Suprapubic skin (tissue), 4 donors: ENCODE data around the gene PIGX. TPM values are rescaled to one million over a fixed set of nuclear protein-coding genes. Genes with fewer than 3 reads are reported as not detected.

Experiments
- DNase-seq, 2 donors: peaks; one replicate each; pipeline ENCODE4 v3.0.0-alpha.2; 2019; ENCODE audit warnings: low spot score in 2 of 2
- H3K27ac ChIP-seq: fragments of 200-600 bp; sonication (generic); one replicate; pipeline ENCODE4 v1.5.1; 2019
- H3K27me3 ChIP-seq: fragments of 200-600 bp; sonication (generic); one replicate; pipeline ENCODE4 v1.5.1; 2019
- H3K36me3 ChIP-seq: fragments of 200-600 bp; sonication (generic); one replicate; pipeline ENCODE4 v1.5.1; 2019
- H3K4me1 ChIP-seq: fragments of 200-600 bp; sonication (generic); one replicate; pipeline ENCODE4 v1.5.1; 2019
- H3K4me3 ChIP-seq: fragments of 200-600 bp; sonication (generic); one replicate; pipeline ENCODE4 v1.5.1; 2019; ENCODE audit warnings: mild to moderate bottlenecking
- H3K9me3 ChIP-seq: fragments of 200-600 bp; sonication (generic); one replicate; pipeline ENCODE4 v1.5.1; 2019
- CTCF ChIP-seq, 2 donors: fragments of 200-600 bp in 1 of 2; fragments of 450-650 bp in 1 of 2; sonication (generic) in 1 of 2; IDR thresholded peaks; one replicate each; pipeline ENCODE4 v1.5.1; 2016 to 2019; ENCODE audit warnings: antibody characterized with exemption in 2 of 2, mild to moderate bottlenecking in 1 of 2, moderate library complexity in 1 of 2
- EP300 ChIP-seq: sonication (generic); formaldehyde crosslinking; IDR thresholded peaks from one replicate; pipeline ENCODE4 v1.6.1; 2017; ENCODE audit warnings: antibody characterized with exemption
- POLR2A ChIP-seq, 2 donors: fragments of 450-650 bp; IDR thresholded peaks; one replicate each; pipeline ENCODE4 v1.6.1; 2017; ENCODE audit warnings: antibody characterized with exemption in 2 of 2, mild to moderate bottlenecking in 2 of 2, moderate library complexity in 2 of 2
- POLR2AphosphoS5 ChIP-seq, 3 donors: sonication (generic); formaldehyde crosslinking; IDR thresholded peaks; one replicate each; pipeline ENCODE4 v1.6.1; 2017; ENCODE audit warnings: antibody characterized with exemption in 3 of 3
- WGBS: methylation state at CpG from one replicate; pipeline ENCODE4 v1.1.5; 2018; 5-methylcytosine and 5-hydroxymethylcytosine counted together
- total RNA-seq, 4 donors: library from RNA; depleted of rRNA; stranded (reverse); fragments of >200 nt; gene quantifications; one replicate each; pipeline ENCODE4 v1.1.0, GENCODE V29; 2016

PIGX gene
- total RNA-seq, 4 donors from 2014 or later, result 16.3 to 30.7 (median 24.4) TPM

GRCh38 chr3:196772102-196772501 is 59.9 kb downstream of the PIGX start:
- Histone ChIP-seq H3K9me3 (no peaks in the 10 kb centered on the region), H3K27me3 (no peaks in the 10 kb centered on the region), H3K27ac (no peak overlapping the region), H3K4me3 (no peak overlapping the region), H3K4me1 (peaks cover 7% of the 10 kb centered on the region), H3K36me3 (peaks cover 5% of the 10 kb centered on the region)
- 95% methylated on average over 4 of the region's 4 CpGs for WGBS
- DNase-seq, result no peak
- TF ChIP-seq POLR2AphosphoS5 (IDR thresholded peaks at IDR 0.05) (no peak), POLR2A (IDR thresholded peaks at IDR 0.05) (no peak), EP300 (no peak), CTCF (IDR thresholded peaks at IDR 0.05) (no peak)

GRCh38 chr3:196772897-196773296 is 60.7 kb downstream of the PIGX start:
- H3K4me3 ChIP-seq, result no peak overlapping the region
- no peak for TF ChIP-seq POLR2AphosphoS5 (IDR thresholded peaks at IDR 0.05)
- no peak for TF ChIP-seq POLR2A (IDR thresholded peaks at IDR 0.05)
- TF ChIP-seq CTCF (IDR thresholded peaks at IDR 0.05), result no peak
- TF ChIP-seq EP300, result no peak
- DNase-seq, result no peak
- H3K4me1 ChIP-seq, result peaks cover 7% of the 10 kb centered on the region
- no peak overlapping the region for H3K27ac ChIP-seq
- H3K27me3 ChIP-seq, result no peaks in the 10 kb centered on the region
- no peaks in the 10 kb centered on the region for H3K9me3 ChIP-seq
- H3K36me3 ChIP-seq, result peaks cover 5% of the 10 kb centered on the region
- WGBS, result 84% methylated on average over 6 of the region's 6 CpGs

- no peaks in the 10 kb centered on the region for H3K36me3 ChIP-seq
- no peaks in the 10 kb centered on the region for H3K9me3 ChIP-seq
- no peak for DNase-seq
- TF ChIP-seq POLR2AphosphoS5 (IDR thresholded peaks at IDR 0.05) (no peak), POLR2A (IDR thresholded peaks at IDR 0.05) (no peak), EP300 (no peak), CTCF (IDR thresholded peaks at IDR 0.05) (no peak)
- H3K27ac ChIP-seq, result no peak overlapping the region
- H3K4me1 ChIP-seq, result peaks cover 7% of the 10 kb centered on the region
- H3K4me3 ChIP-seq, result no peak overlapping the region
- WGBS, result 59% methylated on average over 5 of the region's 5 CpGs
- H3K27me3 ChIP-seq, result no peaks in the 10 kb centered on the region
Measured at GRCh38 chr3:196774191-196774820, 62.1 kb downstream of the PIGX start.

- Histone ChIP-seq H3K4me3 (no peak overlapping the region), H3K27me3 (no peaks in the 10 kb centered on the region), H3K4me1 (peaks cover 7% of the 10 kb centered on the region), H3K36me3 (peaks cover 4% of the 10 kb centered on the region), H3K27ac (no peak overlapping the region), H3K9me3 (no peaks in the 10 kb centered on the region)
- TF ChIP-seq POLR2AphosphoS5 (IDR thresholded peaks at IDR 0.05) (no peak), CTCF (IDR thresholded peaks at IDR 0.05) (no peak), EP300 (no peak), POLR2A (IDR thresholded peaks at IDR 0.05) (no peak)
- WGBS, result 87% methylated on average over 6 of the region's 6 CpGs
- DNase-seq, result no peak
Measured at GRCh38 chr3:196774848-196775422, 62.8 kb downstream of the PIGX start.

GRCh38 chr3:196775938-196776337 is 63.8 kb downstream of the PIGX start:
- H3K4me3 ChIP-seq, result no peak overlapping the region
- no peaks in the 10 kb centered on the region for H3K9me3 ChIP-seq
- peaks cover 7% of the 10 kb centered on the region for H3K4me1 ChIP-seq
- H3K27ac ChIP-seq, result no peak overlapping the region
- H3K27me3 ChIP-seq, result no peaks in the 10 kb centered on the region
- no peak for TF ChIP-seq EP300
- no peak for TF ChIP-seq POLR2AphosphoS5 (IDR thresholded peaks at IDR 0.05)
- peaks cover 7% of the 10 kb centered on the region for H3K36me3 ChIP-seq
- no peak for DNase-seq
- WGBS, result 91% methylated on average over 9 of the region's 9 CpGs
